K562 treated with DMSO at 1 percent for 4 hours (cell line): ENCODE data around the gene TNFAIP2. TPM values are rescaled to one million over a fixed set of nuclear protein-coding genes. Genes with fewer than 3 reads are reported as not detected.

Source experiments
- total RNA-seq: library from RNA; unstranded; fragments of 300-600 nt; gene quantifications from 2 replicates; pipeline ENCODE4 v1.2.3, GENCODE V29; 2022; ENCODE audit not compliant: insufficient read depth

TNFAIP2 gene, protein sequence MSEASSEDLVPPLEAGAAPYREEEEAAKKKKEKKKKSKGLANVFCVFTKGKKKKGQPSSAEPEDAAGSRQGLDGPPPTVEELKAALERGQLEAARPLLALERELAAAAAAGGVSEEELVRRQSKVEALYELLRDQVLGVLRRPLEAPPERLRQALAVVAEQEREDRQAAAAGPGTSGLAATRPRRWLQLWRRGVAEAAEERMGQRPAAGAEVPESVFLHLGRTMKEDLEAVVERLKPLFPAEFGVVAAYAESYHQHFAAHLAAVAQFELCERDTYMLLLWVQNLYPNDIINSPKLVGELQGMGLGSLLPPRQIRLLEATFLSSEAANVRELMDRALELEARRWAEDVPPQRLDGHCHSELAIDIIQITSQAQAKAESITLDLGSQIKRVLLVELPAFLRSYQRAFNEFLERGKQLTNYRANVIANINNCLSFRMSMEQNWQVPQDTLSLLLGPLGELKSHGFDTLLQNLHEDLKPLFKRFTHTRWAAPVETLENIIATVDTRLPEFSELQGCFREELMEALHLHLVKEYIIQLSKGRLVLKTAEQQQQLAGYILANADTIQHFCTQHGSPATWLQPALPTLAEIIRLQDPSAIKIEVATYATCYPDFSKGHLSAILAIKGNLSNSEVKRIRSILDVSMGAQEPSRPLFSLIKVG
- 97.8 and 135 TPM in 2 replicates for total RNA-seq

DNA sequence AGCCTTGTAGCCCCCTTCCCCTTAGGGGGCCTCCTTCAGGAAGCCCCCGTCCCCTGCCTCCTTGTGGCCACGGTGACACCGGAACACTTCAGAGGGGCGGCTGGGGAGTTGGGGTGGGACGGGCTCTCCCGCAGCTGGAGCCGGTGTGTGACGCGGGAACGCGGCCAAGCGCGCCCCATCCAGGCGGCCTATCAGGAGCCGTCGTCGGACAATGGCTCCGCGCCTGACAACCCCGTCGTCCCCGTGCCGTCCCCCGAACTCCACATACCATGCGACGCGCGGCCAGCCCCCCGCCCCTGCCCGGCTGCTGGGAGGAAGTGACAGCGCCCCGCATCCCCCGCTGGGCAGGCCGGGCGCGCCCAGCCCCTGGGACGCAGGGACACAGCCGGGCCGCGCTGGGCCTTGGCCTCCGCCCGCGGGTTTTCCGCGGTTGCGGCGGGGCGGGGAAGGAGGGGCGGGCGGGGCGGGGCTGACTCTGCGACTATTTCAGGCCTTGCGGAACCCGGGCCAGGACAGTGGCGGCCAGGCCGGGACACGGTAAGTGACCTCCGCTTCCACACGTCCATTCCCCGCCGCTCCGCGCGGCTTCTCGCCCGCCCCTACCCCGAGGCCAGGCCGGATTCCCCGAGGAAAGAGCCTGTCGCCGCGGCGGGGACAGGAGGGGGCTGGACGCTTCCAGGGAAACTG, at the start of gene TNFAIP2:
Gene TNFAIP2 (plus strand): TSS at position 515 of the 687 bp plus-strand sequence. CDS start 2,997 bp downstream, outside the sequence.

DNA sequence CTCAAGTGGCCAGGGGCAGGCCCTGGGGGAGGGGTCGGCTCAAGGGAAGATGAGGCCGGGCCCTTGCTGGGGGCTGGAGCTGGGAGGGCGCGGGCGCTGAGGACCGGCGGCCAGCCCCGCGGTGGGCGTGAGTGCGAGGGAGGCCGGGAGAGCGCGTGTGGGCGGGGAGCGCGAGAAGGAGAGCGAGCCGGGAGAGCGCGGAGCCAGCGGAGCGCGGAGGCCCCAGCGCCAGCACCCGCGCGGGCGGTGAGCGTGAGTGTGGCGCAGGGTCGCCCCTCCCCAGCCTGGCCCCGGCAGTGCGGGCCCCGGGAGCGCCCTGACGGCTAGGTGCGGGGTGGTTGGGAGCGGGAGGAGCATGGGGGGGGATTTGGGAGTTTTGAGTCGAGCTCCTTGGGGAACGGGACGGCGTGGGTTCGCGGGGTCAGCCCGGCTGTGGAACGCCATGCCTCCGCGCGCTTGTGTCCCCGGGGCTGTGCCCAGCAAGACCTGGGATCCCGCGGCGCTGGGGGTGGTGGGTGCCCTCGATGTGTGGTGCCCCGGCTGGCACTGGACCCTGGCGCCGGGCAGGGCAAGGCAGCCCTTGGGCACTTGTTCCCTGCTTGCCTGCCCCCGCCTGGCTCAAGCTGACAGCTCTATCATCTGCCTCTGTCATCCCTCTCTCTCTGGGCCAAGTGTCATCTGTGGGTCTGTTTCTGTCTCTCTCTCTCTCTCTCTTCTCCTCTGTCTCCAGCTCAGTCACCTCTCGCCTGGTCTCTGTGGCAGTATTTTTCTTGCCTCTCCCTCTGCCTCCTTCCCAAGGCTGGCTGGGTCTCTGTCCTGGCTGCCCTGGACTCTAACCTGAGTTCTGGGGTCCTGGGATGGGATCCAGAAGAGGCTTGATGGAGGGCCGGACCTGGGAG, 39.0 kb upstream of the TNFAIP2 start, which contains the start of gene LBHD2:
Gene LBHD2 (plus strand): TSS at position 190 of the 899 bp plus-strand sequence. CDS start 1,803 bp downstream, outside the sequence.

DNA sequence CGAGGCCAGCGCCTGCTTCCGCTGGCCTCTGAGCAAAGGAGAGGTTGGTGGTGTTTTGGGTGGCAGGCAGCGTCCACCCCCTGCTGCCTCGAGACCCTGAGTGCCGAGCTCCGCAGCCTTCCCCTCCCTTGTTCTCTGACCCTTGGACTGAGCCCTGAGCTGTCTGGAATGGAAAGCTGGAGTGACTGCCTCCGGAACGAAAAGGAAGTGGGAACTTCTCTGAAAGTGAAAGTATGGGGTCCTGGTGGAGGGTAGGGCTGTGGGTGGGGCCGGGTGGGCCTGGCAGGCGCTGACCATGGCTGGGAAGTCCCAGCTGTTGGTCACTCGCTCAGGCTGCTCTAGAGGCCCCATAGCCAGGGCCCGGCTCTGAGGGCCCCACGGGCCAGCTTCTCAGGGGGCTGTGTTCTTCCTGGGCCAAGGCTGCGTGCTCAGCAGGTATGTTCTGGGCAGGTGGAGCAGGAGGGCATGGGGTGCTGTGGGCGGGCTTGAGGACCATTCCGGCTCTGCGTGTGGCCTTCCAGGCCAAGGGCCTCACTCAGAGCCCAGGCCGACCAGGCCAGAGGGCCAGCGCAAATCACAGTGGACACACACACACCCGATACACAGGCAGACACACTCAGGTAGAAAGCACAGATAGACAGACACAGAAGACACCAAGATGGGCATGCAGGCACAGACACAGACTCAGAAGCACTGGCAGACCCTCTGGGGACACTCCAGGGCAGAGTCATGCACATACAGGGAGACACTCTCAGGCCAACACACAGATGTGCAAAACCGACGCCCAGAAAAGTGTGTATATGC, 28.7 kb upstream of the TNFAIP2 start, which contains the start of gene EXOC3L4:
Gene EXOC3L4 (plus strand): TSS at position 320 of the 804 bp plus-strand sequence. CDS start 5,495 bp downstream, outside the sequence.

Other genes starting within 250 kb of the TNFAIP2 start
- 0.44 TPM in 1 of 2 replicates, not detected in the other for gene AMN, start 200.8 kb upstream of the TNFAIP2 start, total RNA-seq
- 19.1 and 22.9 TPM in 2 replicates for gene CDC42BPB, start 65.9 kb upstream of the TNFAIP2 start, total RNA-seq
- not detected in 2 replicates for gene LBHD2, start 39.3 kb upstream of the TNFAIP2 start, total RNA-seq
- 1.5 TPM in 1 of 2 replicates, not detected in the other for gene EXOC3L4, start 28.7 kb upstream of the TNFAIP2 start, total RNA-seq
- 108 and 123 TPM in 2 replicates for gene EIF5, start 210.8 kb downstream of the TNFAIP2 start, total RNA-seq